GM10266 (cell line): Measurements from ENCODE around the gene ZNRD2.
A peak's percentile ranks its signal among the peaks of the same experiment; 100 is the strongest.

Source experiments
- DNase-seq: peaks from one replicate; pipeline ENCODE4 v3.0.0; 2012; ENCODE audit errors: extremely low spot score
- TF ChIP-seq, protein P1 (sequence below): IDR thresholded peaks from 2 replicates; pipeline ENCODE4 v1.5.1; 2012; ENCODE audit warnings: mild to moderate bottlenecking, low read depth; ENCODE audit not compliant: control insufficient read depth, insufficient read depth; ENCODE audit errors: missing control alignments

Gene ZNRD2

GRCh38 chr11:65590240-65590738 lies 20.0 kb downstream of the ZNRD2 start:
- DNase-seq: no peak
- TF ChIP-seq, protein P1, sequence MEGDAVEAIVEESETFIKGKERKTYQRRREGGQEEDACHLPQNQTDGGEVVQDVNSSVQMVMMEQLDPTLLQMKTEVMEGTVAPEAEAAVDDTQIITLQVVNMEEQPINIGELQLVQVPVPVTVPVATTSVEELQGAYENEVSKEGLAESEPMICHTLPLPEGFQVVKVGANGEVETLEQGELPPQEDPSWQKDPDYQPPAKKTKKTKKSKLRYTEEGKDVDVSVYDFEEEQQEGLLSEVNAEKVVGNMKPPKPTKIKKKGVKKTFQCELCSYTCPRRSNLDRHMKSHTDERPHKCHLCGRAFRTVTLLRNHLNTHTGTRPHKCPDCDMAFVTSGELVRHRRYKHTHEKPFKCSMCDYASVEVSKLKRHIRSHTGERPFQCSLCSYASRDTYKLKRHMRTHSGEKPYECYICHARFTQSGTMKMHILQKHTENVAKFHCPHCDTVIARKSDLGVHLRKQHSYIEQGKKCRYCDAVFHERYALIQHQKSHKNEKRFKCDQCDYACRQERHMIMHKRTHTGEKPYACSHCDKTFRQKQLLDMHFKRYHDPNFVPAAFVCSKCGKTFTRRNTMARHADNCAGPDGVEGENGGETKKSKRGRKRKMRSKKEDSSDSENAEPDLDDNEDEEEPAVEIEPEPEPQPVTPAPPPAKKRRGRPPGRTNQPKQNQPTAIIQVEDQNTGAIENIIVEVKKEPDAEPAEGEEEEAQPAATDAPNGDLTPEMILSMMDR: no peak

DNA sequence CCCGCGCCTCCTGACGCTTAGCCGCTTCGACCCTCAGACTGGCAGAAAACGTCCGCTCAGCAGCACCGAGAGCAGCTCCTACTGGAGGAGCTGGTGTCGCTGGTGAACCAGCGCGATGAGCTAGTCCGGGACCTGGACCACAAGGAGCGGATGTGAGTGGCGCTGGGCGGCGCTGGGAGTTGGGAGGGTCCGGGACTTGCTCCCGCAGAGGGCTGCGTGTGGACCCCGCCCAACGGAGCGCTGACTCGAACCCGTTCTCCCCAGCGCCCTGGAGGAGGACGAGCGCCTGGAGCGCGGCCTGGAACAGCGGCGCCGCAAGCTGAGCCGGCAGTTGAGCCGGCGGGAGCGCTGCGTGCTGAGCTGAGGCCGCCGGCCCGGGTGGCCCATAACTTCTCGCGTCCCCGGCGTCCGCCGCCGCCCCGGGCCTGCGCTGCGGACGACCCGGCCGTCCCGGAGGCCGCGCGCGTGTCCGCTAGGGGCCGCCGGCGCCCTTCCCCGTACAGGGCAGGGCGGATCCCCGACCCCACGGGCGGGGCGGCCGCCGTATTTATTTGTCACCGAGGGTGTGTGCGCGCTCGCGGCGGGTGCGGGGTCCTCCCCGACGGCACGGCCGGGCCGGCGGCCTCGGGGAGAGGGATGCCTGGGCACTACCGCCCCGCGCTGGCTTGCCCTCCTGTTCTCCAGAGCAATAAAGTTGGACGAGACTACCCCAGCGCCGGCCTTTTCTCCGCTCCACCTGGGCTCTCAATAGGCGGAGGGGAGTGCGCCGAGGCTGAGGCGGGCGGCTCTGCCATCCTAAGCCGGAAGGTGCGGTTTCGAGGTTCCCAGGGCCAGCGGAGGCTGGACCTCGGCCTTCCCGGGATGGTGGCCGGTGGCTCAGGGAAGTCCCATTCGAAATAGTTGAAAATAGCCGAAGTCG lies 21.9 kb downstream of the ZNRD2 start:
- TF ChIP-seq, protein P1: no peak
- no peak for DNase-seq

DNA sequence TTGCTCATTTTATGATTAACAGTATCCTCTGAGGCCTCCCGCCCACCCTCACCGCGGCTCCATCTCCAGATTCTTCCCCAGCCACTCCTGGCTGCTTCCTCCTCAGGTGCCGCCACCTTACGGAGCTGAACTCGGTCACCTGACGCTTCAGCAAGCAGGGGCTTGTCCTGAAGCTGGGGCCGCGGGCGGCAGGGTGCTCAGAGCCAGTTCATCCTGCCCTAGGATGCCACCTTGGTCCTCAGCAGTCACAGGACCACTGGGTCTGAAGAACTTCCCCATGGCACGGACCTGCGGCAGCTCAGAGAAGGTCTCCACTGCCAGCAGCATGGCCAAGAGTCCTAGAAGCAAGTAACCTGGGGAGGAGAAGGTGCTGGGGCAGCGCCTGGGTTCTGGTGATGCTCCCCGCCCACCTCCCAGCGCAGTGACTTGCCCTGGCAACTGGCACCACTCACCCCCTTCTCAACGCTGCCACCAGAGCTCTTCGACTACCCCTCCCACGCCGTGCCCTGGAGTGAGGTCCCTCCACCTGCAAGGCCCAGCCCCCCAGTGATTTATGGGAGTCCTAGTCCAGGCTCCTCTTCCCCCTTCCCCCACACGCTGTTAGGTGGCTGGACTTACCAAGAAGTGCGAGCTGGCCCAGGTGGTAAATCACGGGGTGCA lies 22.7 kb downstream of the ZNRD2 start:
- DNase-seq: no peak
- TF ChIP-seq, protein P1: no peak

GRCh38 chr11:65593518-65594414 lies 23.5 kb downstream of the ZNRD2 start:
- peak; percentile 75 for DNase-seq
- TF ChIP-seq, protein P1: peak; percentile 71

DNA sequence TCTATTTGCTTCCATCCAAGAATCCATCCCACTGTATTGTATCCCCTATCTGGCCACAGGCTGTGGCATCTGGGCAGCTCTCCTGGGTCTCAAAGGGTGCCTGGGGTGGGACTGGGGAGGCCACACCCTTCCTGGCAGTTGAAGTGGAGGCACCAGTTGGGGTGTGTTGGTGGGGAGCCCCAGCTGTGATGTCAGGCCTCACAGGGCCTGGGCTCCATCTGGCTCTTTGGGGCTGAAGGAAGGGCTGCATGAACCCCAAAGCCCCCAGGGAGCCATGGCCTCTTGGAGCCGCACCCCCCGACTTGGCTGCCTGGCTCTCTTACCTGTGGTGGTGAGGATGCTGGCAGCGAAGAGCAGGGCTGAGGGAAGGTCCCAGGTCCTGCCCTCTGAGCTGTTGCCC lies 24.9 kb downstream of the ZNRD2 start:
- no peak for DNase-seq
- TF ChIP-seq, protein P1: no peak

GRCh38 chr11:65595543-65596281 lies 25.4 kb downstream of the ZNRD2 start, which contains the start of gene KCNK7:
Gene KCNK7 (minus strand): TSS chr11:65595800. CDS start chr11:65595772, 28 bp downstream.
- TF ChIP-seq, protein P1: no peak
- DNase-seq: no peak
